Measurements from ENCODE around the gene USH2A. TPM values are rescaled to one million over a fixed set of nuclear protein-coding genes. Genes with fewer than 3 reads are reported as not detected.
"Not testable (repeated sequence)": the region's sequence is repeated elsewhere in the genome, so short reads cannot be mapped to it uniquely, and the experiment has no call there.

Gene USH2A
- total RNA-seq, 1 donor from 2014 or later = not detected

DNA sequence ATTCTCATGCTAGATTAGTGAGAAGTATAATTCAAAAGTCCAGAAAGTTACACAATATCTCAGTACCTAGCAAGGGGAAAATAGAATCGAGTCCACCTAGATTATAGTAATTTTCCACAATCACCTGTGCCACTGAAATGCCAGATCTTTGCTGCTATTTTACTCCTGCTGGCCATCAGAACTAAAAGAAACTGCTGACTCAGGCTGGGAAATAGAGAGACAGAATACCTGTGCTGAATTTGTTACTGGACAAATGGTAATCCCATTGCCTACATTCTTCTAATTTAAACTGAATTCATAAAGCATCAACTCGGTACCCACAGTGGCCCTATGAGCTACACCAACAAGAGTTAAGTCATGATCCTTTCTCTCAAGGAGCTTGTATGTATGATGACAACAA, 55.0 kb downstream of the USH2A start:
- DNase-seq (ENCODE audit: low read depth) = no peak
- no peak for TF ChIP-seq CTCF (conservative IDR thresholded peaks at IDR 0.05; ENCODE audit: low read depth, low read length)
- no peak overlapping the region for H3K4me3 ChIP-seq (ENCODE audit: low read depth, low read length)

- no peak for TF ChIP-seq CTCF (conservative IDR thresholded peaks at IDR 0.05; ENCODE audit: low read depth, low read length)
- no peak for DNase-seq (ENCODE audit: low read depth)
- no peak overlapping the region for H3K4me3 ChIP-seq (ENCODE audit: low read depth, low read length)
These were observed 56.3 kb downstream of the USH2A start for GRCh38 chr1:216366979-216367378.

DNA sequence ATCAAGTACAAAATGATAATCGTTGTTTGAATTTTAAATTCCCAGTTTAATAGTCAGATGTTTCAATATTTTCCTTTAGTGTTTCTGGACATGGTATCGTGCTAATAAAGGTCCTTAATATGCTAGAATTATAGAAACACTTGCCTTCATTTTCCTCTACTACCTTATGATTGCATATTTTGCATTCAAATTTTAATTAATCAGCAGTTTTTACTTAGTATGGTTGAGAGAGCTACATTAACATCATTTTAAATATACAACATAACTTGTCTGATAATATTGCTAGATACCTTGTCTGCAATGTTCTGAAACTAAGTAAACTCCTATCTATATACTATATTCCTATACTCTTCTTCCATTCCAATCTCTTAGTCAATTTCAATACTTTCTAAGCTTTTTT, 66.3 kb downstream of the USH2A start:
- no peak for DNase-seq (ENCODE audit: low read depth)
- TF ChIP-seq CTCF (conservative IDR thresholded peaks at IDR 0.05; ENCODE audit: low read depth, low read length) = no peak
- H3K4me3 ChIP-seq (ENCODE audit: low read depth, low read length) = no peak overlapping the region

DNA sequence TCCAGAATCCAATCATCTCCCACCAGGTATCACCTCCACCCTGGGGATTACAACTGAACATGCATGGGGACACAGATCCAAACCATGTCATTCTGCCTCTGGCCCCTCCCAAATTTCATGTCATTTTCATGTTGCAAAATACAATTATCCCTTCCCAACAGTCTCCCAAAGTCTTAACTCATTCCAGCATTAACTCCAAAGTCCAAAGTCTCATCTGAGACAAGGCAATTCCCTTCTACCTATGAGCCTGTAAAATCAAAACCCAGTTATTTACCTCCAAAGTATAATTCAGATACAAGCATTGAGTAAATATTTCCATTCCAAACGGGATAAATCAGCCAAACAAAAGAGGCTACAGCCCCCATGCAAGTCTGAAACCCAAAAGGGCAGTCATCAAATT, 73.1 kb downstream of the USH2A start:
- TF ChIP-seq CTCF (conservative IDR thresholded peaks at IDR 0.05; ENCODE audit: low read depth, low read length) = no peak
- no peak overlapping the region for H3K4me3 ChIP-seq (ENCODE audit: low read depth, low read length)
- no peak for DNase-seq (ENCODE audit: low read depth)

DNA sequence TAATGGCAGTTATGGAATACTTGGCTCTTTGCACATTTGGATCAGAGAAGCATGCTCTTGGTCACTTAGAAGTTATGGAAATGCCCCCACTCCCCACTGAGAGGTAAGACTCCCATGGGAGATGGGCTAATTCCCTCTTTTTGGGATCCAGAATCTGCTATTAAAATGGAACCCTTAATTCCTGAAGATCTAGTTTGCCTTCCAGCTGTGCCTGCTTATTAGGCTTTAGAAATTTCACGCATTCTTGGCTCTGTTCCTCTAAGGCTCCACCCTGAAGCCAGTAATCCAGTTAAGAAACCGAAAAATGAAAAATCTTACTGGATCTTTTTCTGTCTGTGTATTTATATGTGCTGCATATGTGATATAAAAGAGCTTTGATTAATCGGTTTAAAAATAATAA, 76.7 kb downstream of the USH2A start:
- DNase-seq (ENCODE audit: low read depth) = no peak
- TF ChIP-seq CTCF (conservative IDR thresholded peaks at IDR 0.05; ENCODE audit: low read depth, low read length) = no peak
- no peak overlapping the region for H3K4me3 ChIP-seq (ENCODE audit: low read depth, low read length)

- DNase-seq (ENCODE audit: low read depth); H3K4me3 ChIP-seq (ENCODE audit: low read depth, low read length): not testable (repeated sequence)
These were observed 82.7 kb downstream of the USH2A start for GRCh38 chr1:216340542-216340941.

GRCh38 chr1:216332462-216332861, 90.8 kb downstream of the USH2A start:
- DNase-seq (ENCODE audit: low read depth) = no peak
- no peak overlapping the region for H3K4me3 ChIP-seq (ENCODE audit: low read depth, low read length)
- no peak for TF ChIP-seq CTCF (conservative IDR thresholded peaks at IDR 0.05; ENCODE audit: low read depth, low read length)

- no peak for TF ChIP-seq CTCF (conservative IDR thresholded peaks at IDR 0.05; ENCODE audit: low read depth, low read length)
- no peak overlapping the region for H3K4me3 ChIP-seq (ENCODE audit: low read depth, low read length)
- no peak for DNase-seq (ENCODE audit: low read depth)
These were observed 91.2 kb downstream of the USH2A start for GRCh38 chr1:216332003-216332402.

Measured in epithelial cell of proximal tubule (primary cell).